ENCODE measurements around the gene RBM19.
"Not testable (repeated sequence)": the region's sequence is repeated elsewhere in the genome, so short reads cannot be mapped to it uniquely, and the experiment has no call there.

The RBM19 gene

GRCh38 chr12:114001511-114002340 lies 35.6 kb upstream of the RBM19 start:
- no peaks in the 10 kb centered on the region for H3K9me3 ChIP-seq (ENCODE audit: control insufficient read depth, low read length)
- peaks cover 9% of the 10 kb centered on the region for H3K27me3 ChIP-seq (ENCODE audit: control insufficient read depth, insufficient read depth, low read length, poor library complexity, severe bottlenecking)
- no peak overlapping the region for H3K4me3 ChIP-seq (ENCODE audit: insufficient read depth, low read depth, low read length)
- H3K36me3 ChIP-seq (ENCODE audit: control insufficient read depth, insufficient read depth, low read length), result no peaks in the 10 kb centered on the region
- no peaks in the 10 kb centered on the region for H3K4me1 ChIP-seq (ENCODE audit: control insufficient read depth, insufficient read depth, low read length)
- no peak overlapping the region for H3K27ac ChIP-seq (ENCODE audit: insufficient read depth, low read depth, low read length, poor library complexity, severe bottlenecking)
- WGBS, 2 experiments, result 88 to 92% methylated on average over 4 to 5 of the region's 5 CpGs

- H3K27me3 ChIP-seq (ENCODE audit: control insufficient read depth, insufficient read depth, low read length, poor library complexity, severe bottlenecking), result peaks cover 9% of the 10 kb centered on the region
- H3K36me3 ChIP-seq (ENCODE audit: control insufficient read depth, insufficient read depth, low read length), result no peaks in the 10 kb centered on the region
- H3K9me3 ChIP-seq (ENCODE audit: control insufficient read depth, low read length), result no peaks in the 10 kb centered on the region
- no peaks in the 10 kb centered on the region for H3K4me1 ChIP-seq (ENCODE audit: control insufficient read depth, insufficient read depth, low read length)
- WGBS, 2 experiments, result 93% methylated on average over 8 of the region's 8 CpGs
- no peak overlapping the region for H3K27ac ChIP-seq (ENCODE audit: insufficient read depth, low read depth, low read length, poor library complexity, severe bottlenecking)
- no peak overlapping the region for H3K4me3 ChIP-seq (ENCODE audit: insufficient read depth, low read depth, low read length)
These were observed 34.7 kb upstream of the RBM19 start for GRCh38 chr12:114000861-114001260.

GRCh38 chr12:114000261-114000660 lies 34.1 kb upstream of the RBM19 start:
- H3K36me3 ChIP-seq (ENCODE audit: control insufficient read depth, insufficient read depth, low read length); H3K4me1 ChIP-seq (ENCODE audit: control insufficient read depth, insufficient read depth, low read length); H3K4me3 ChIP-seq (ENCODE audit: insufficient read depth, low read depth, low read length); H3K9me3 ChIP-seq (ENCODE audit: control insufficient read depth, low read length); H3K27me3 ChIP-seq (ENCODE audit: control insufficient read depth, insufficient read depth, low read length, poor library complexity, severe bottlenecking); H3K27ac ChIP-seq (ENCODE audit: insufficient read depth, low read depth, low read length, poor library complexity, severe bottlenecking): not testable (repeated sequence)
- 82 to 84% methylated on average over 7 of the region's 7 CpGs for WGBS, 2 experiments

DNA sequence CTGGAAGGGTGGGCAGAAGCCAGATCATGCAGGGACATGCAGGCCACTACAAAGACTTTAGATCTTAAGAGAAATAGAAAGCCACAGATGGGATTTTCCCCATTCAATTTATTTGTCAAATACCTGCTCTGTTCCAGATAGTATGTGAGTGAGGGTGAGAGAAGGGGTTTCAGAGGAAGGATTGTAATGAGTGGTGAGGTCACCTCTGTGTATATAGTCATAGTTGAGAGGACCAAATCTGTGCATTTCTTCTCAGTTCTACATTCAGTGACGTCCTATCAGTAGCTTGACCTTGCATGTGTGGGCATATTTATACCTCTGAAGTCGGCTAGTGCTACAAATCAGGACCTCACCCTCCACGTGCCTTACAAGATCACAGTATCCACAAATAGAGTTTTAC lies 31.2 kb upstream of the RBM19 start:
- H3K9me3 ChIP-seq (ENCODE audit: control insufficient read depth, low read length), result no peaks in the 10 kb centered on the region
- 85 to 89% methylated on average over 3 of the region's 3 CpGs for WGBS, 2 experiments
- H3K36me3 ChIP-seq (ENCODE audit: control insufficient read depth, insufficient read depth, low read length), result no peaks in the 10 kb centered on the region
- H3K4me3 ChIP-seq (ENCODE audit: insufficient read depth, low read depth, low read length), result no peak overlapping the region
- H3K4me1 ChIP-seq (ENCODE audit: control insufficient read depth, insufficient read depth, low read length), result no peaks in the 10 kb centered on the region
- no peak overlapping the region for H3K27ac ChIP-seq (ENCODE audit: insufficient read depth, low read depth, low read length, poor library complexity, severe bottlenecking)
- peaks cover 9% of the 10 kb centered on the region for H3K27me3 ChIP-seq (ENCODE audit: control insufficient read depth, insufficient read depth, low read length, poor library complexity, severe bottlenecking)

DNA sequence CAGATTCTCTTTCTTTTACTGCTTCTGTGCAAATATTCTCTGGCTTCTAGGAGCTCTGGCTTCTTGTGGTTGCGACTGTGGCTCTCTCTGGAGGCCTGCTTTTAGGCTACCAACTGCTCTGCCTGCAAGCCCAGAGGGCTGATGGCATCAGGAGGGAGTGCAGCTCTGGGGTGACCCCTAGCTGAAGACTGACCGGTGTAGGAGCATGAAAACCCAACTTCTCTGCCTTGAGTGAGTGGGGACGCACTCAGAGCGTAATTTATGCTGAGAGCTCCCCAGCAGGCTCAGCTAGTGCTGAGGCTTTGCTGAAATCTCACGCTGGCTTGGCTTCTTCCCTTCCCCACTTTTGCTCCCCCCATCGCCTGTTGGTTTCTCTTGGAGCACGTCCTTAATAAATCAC lies 29.9 kb upstream of the RBM19 start:
- WGBS, 2 experiments, result 47 to 49% methylated on average over 7 of the region's 7 CpGs
- peaks cover 9% of the 10 kb centered on the region for H3K27me3 ChIP-seq (ENCODE audit: control insufficient read depth, insufficient read depth, low read length, poor library complexity, severe bottlenecking)
- no peaks in the 10 kb centered on the region for H3K4me1 ChIP-seq (ENCODE audit: control insufficient read depth, insufficient read depth, low read length)
- no peak overlapping the region for H3K4me3 ChIP-seq (ENCODE audit: insufficient read depth, low read depth, low read length)
- H3K27ac ChIP-seq (ENCODE audit: insufficient read depth, low read depth, low read length, poor library complexity, severe bottlenecking), result no peak overlapping the region
- no peaks in the 10 kb centered on the region for H3K36me3 ChIP-seq (ENCODE audit: control insufficient read depth, insufficient read depth, low read length)
- H3K9me3 ChIP-seq (ENCODE audit: control insufficient read depth, low read length), result no peaks in the 10 kb centered on the region

DNA sequence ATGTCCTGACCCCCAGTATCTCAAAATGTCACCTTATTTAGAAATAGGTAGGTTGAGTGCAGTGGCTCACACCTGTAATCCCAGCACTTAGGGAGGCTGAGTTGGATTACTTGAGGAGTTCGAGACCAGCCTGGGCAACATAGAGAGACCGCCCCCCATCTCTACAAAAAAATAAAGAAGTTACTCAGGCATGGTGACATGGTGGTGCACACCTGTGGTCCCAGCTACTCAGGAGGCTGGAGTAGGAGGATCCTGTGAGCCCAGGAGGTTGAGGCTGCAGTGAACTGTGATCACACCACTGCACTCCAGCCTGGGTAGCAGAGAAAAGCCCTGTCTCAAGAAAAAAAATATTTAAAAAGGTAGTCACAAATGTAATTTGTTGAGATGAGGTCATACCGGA lies 27.9 kb upstream of the RBM19 start:
- WGBS, 2 experiments, result 87 to 96% methylated on average over 2 to 3 of the region's 3 CpGs
- Histone ChIP-seq H3K36me3 (ENCODE audit: control insufficient read depth, insufficient read depth, low read length) (no peaks in the 10 kb centered on the region), H3K27ac (ENCODE audit: insufficient read depth, low read depth, low read length, poor library complexity, severe bottlenecking) (no peak overlapping the region), H3K4me3 (ENCODE audit: insufficient read depth, low read depth, low read length) (no peak overlapping the region), H3K9me3 (ENCODE audit: control insufficient read depth, low read length) (no peaks in the 10 kb centered on the region), H3K27me3 (ENCODE audit: control insufficient read depth, insufficient read depth, low read length, poor library complexity, severe bottlenecking) (peaks cover 9% of the 10 kb centered on the region), H3K4me1 (ENCODE audit: control insufficient read depth, insufficient read depth, low read length) (no peaks in the 10 kb centered on the region)

GRCh38 chr12:113992751-113993150 lies 26.6 kb upstream of the RBM19 start:
- not testable (repeated sequence) for H3K36me3 ChIP-seq (ENCODE audit: control insufficient read depth, insufficient read depth, low read length); H3K4me1 ChIP-seq (ENCODE audit: control insufficient read depth, insufficient read depth, low read length); H3K27me3 ChIP-seq (ENCODE audit: control insufficient read depth, insufficient read depth, low read length, poor library complexity, severe bottlenecking); H3K4me3 ChIP-seq (ENCODE audit: insufficient read depth, low read depth, low read length); H3K27ac ChIP-seq (ENCODE audit: insufficient read depth, low read depth, low read length, poor library complexity, severe bottlenecking); H3K9me3 ChIP-seq (ENCODE audit: control insufficient read depth, low read length)
- WGBS, 2 experiments, result 75 to 80% methylated on average over 4 of the region's 4 CpGs

GRCh38 chr12:113991224-113992044 lies 25.3 kb upstream of the RBM19 start:
- Histone ChIP-seq H3K27ac (ENCODE audit: insufficient read depth, low read depth, low read length, poor library complexity, severe bottlenecking) (no peak overlapping the region), H3K27me3 (ENCODE audit: control insufficient read depth, insufficient read depth, low read length, poor library complexity, severe bottlenecking) (no peaks in the 10 kb centered on the region), H3K4me3 (ENCODE audit: insufficient read depth, low read depth, low read length) (no peak overlapping the region), H3K4me1 (ENCODE audit: control insufficient read depth, insufficient read depth, low read length) (no peaks in the 10 kb centered on the region), H3K9me3 (ENCODE audit: control insufficient read depth, low read length) (no peaks in the 10 kb centered on the region), H3K36me3 (ENCODE audit: control insufficient read depth, insufficient read depth, low read length) (no peaks in the 10 kb centered on the region)
- 91 to 95% methylated on average over 5 to 6 of the region's 6 CpGs for WGBS, 2 experiments

- Histone ChIP-seq H3K4me1 (ENCODE audit: control insufficient read depth, insufficient read depth, low read length) (no peaks in the 10 kb centered on the region), H3K36me3 (ENCODE audit: control insufficient read depth, insufficient read depth, low read length) (no peaks in the 10 kb centered on the region), H3K27ac (ENCODE audit: insufficient read depth, low read depth, low read length, poor library complexity, severe bottlenecking) (no peak overlapping the region), H3K4me3 (ENCODE audit: insufficient read depth, low read depth, low read length) (no peak overlapping the region), H3K9me3 (ENCODE audit: control insufficient read depth, low read length) (no peaks in the 10 kb centered on the region), H3K27me3 (ENCODE audit: control insufficient read depth, insufficient read depth, low read length, poor library complexity, severe bottlenecking) (no peaks in the 10 kb centered on the region)
- 49 to 52% methylated on average over 10 of the region's 10 CpGs for WGBS, 2 experiments
These were observed 24.4 kb upstream of the RBM19 start for GRCh38 chr12:113990250-113991223.
